IMR-90 (cell line): ENCODE data around the gene IFNAR2. TPM values are rescaled to one million over a fixed set of nuclear protein-coding genes. Genes with fewer than 3 reads are reported as not detected.

ENCODE experiments used
- ATAC-seq: fragments of 200-7000 bp; cut with Tn5 transposase; 2 replicates; pipeline ENCODE4 v1.9.1; 2020; ENCODE audit warnings: low read depth, mild to moderate bottlenecking, moderate library complexity
- BruUV-seq: library from RNA; stranded (reverse); fragments of 400-500 nt; replicated peaks from 2 replicates; lab custom pipeline; 2021; lab: Mats Ljungman, UMichigan
- CTCF ChIA-PET: fragments of 300-600 bp; formaldehyde crosslinking; extraction: SDS; loops from one replicate; lab custom pipeline; 2021; ENCODE audit warnings: antibody characterized with exemption; lab: Yijun Ruan, JAX
- POLR2A ChIA-PET: fragments of 300-600 bp; sonication (Branson Sonifier 250); formaldehyde crosslinking; loops from one replicate; lab custom pipeline; 2022; ENCODE audit warnings: antibody characterized with exemption; ENCODE audit not compliant: unreplicated experiment; lab: Charles Lee
- DNase-seq: peaks from one replicate; pipeline ENCODE4 v3.0.0; 2013
- H2AFZ ChIP-seq: replicated peaks from 2 replicates; pipeline ENCODE3; 2013; ENCODE audit warnings: low read length, mild to moderate bottlenecking; ENCODE audit not compliant: poor library complexity
- H2AK5ac ChIP-seq: 2 replicates; pipeline ENCODE4 v1.6.1; 2013; ENCODE audit warnings: low read depth, low read length, inconsistent platforms
- H2AK9ac ChIP-seq: replicated peaks from 2 replicates; pipeline ENCODE3; 2013; ENCODE audit warnings: mild to moderate bottlenecking, low read depth, low read length, moderate library complexity; ENCODE audit not compliant: poor library complexity
- H2BK120ac ChIP-seq: 2 replicates; pipeline ENCODE4 v1.6.1; 2013; ENCODE audit warnings: low read depth, low read length, inconsistent platforms
- H2BK15ac ChIP-seq: 3 replicates; pipeline ENCODE4 v1.6.1; 2013; ENCODE audit warnings: low read depth, low read length, inconsistent platforms
- H2BK20ac ChIP-seq: 2 replicates; pipeline ENCODE4 v1.6.1; 2013; ENCODE audit warnings: low read depth, mild to moderate bottlenecking, inconsistent platforms, low read length, moderate library complexity
- H2BK5ac ChIP-seq: 2 replicates; pipeline ENCODE4 v1.6.1; 2013; ENCODE audit warnings: mild to moderate bottlenecking, low read depth, low read length, inconsistent platforms; ENCODE audit not compliant: poor library complexity, severe bottlenecking
- H3K14ac ChIP-seq: replicated peaks from 2 replicates; pipeline ENCODE4 v1.6.1; 2013; ENCODE audit warnings: low read depth, low read length, inconsistent platforms
- H3K18ac ChIP-seq: 2 replicates; pipeline ENCODE4 v1.6.1; 2013; ENCODE audit warnings: low read depth, low read length, control low read depth
- H3K23ac ChIP-seq: 2 replicates; pipeline ENCODE4 v1.6.1; 2013; ENCODE audit warnings: low read depth, low read length, inconsistent platforms
- H3K27ac ChIP-seq: 2 replicates; pipeline ENCODE4 v1.5.1; 2013; ENCODE audit warnings: mild to moderate bottlenecking, control low read depth, low read length; ENCODE audit not compliant: insufficient read depth
- H3K27me3 ChIP-seq: 2 replicates; pipeline ENCODE4 v1.6.1; 2013; ENCODE audit warnings: low read length; ENCODE audit not compliant: control insufficient read depth, insufficient read depth
- H3K36me3 ChIP-seq: 2 replicates; pipeline ENCODE4 v1.6.1; 2013; ENCODE audit warnings: low read length, mixed read lengths; ENCODE audit not compliant: control insufficient read depth, insufficient read depth
- H3K4ac ChIP-seq: 2 replicates; pipeline ENCODE4 v1.6.1; 2013; ENCODE audit warnings: low read depth, low read length, inconsistent platforms
- H3K4me1 ChIP-seq: 2 replicates; pipeline ENCODE4 v1.6.1; 2013; ENCODE audit warnings: low read length, mixed read lengths; ENCODE audit not compliant: control insufficient read depth, insufficient read depth
- H3K4me2 ChIP-seq: 2 replicates; pipeline ENCODE4 v1.6.1; 2013; ENCODE audit warnings: low read depth, mild to moderate bottlenecking, control low read depth, low read length, moderate library complexity
- H3K4me3 ChIP-seq: 2 replicates; pipeline ENCODE4 v1.5.1; 2013; ENCODE audit warnings: low read depth, mild to moderate bottlenecking, control low read depth, low read length, moderate library complexity; ENCODE audit not compliant: insufficient read depth
- H3K56ac ChIP-seq: 2 replicates; pipeline ENCODE4 v1.6.1; 2013; ENCODE audit warnings: low read length, inconsistent platforms; ENCODE audit not compliant: insufficient read depth; ENCODE audit errors: extremely low read depth
- H3K79me1 ChIP-seq, 2 experiments: 2 replicates each; pipeline ENCODE4 v1.6.1; 2013; ENCODE audit warnings: low read length in 2 of 2, inconsistent platforms in 1 of 2, low read depth in 1 of 2
- H3K9ac ChIP-seq: 2 replicates; pipeline ENCODE4 v1.6.1; 2013; ENCODE audit warnings: low read depth, low read length, control low read depth
- H3K9me1 ChIP-seq: 2 replicates; pipeline ENCODE4 v1.6.1; 2013; ENCODE audit warnings: low read length, inconsistent platforms; ENCODE audit not compliant: insufficient read depth
- H3K9me3 ChIP-seq: 2 replicates; pipeline ENCODE4 v1.6.1; 2013; ENCODE audit warnings: low read length; ENCODE audit not compliant: control insufficient read depth, insufficient read depth
- H4K20me1 ChIP-seq: 2 replicates; pipeline ENCODE4 v1.6.1; 2013; ENCODE audit warnings: low read length, inconsistent platforms; ENCODE audit not compliant: insufficient read depth
- H4K5ac ChIP-seq: 2 replicates; pipeline ENCODE4 v1.6.1; 2013; ENCODE audit warnings: mild to moderate bottlenecking, low read depth, low read length, control low read depth
- H4K8ac ChIP-seq, 2 experiments: 2 replicates each; pipeline ENCODE4 v1.6.1; 2013; ENCODE audit warnings: low read depth in 2 of 2, low read length in 2 of 2, control low read depth in 1 of 2, inconsistent platforms in 1 of 2
- H4K91ac ChIP-seq: 2 replicates; pipeline ENCODE4 v1.6.1; 2013; ENCODE audit warnings: low read depth, low read length, inconsistent platforms; ENCODE audit not compliant: insufficient read depth
- MAFK ChIP-seq: IDR thresholded peaks from 2 replicates; pipeline ENCODE4 v1.6.1; 2012; ENCODE audit warnings: low read depth, low read length, improper control_type of control experiment
- NFE2L2 ChIP-seq: fragments of 150-350 bp; IDR thresholded peaks from 2 replicates; pipeline ENCODE4 v1.6.1; 2016; ENCODE audit warnings: low read depth, mild to moderate bottlenecking, low read length
- POLR2A ChIP-seq: IDR thresholded peaks from 2 replicates; pipeline ENCODE4 v1.6.1; 2012; ENCODE audit warnings: mild to moderate bottlenecking, low read depth, low read length
- RCOR1 ChIP-seq: IDR thresholded peaks from 2 replicates; pipeline ENCODE4 v1.6.1; 2012; ENCODE audit warnings: mild to moderate bottlenecking, low read length, improper control_type of control experiment; ENCODE audit not compliant: insufficient replicate concordance
- USF2 ChIP-seq: fragments of 150-350 bp; IDR thresholded peaks from 2 replicates; pipeline ENCODE4 v1.6.1; 2017; ENCODE audit warnings: mild to moderate bottlenecking, antibody characterized with exemption, low read length, low read depth
- WGBS, 2 experiments: methylation state at CpG; one replicate each; pipeline versions ENCODE4 v1.1.5 to v1.1.7; 2013; ENCODE audit warnings: missing lambda C conversion rate in 2 of 2; ENCODE audit not compliant: insufficient read length in 1 of 2; ENCODE audit errors: extremely low coverage in 2 of 2; 5-methylcytosine and 5-hydroxymethylcytosine counted together
- dilution Hi-C: fragments of 300-500 bp; cut with HindIII; formaldehyde crosslinking; loops from one replicate; pipeline ENCODE4 v1.14.3; 2018; ENCODE audit warnings: low sequenced_read_pairs; ENCODE audit not compliant: unreplicated experiment
- in situ Hi-C: fragments of 300-500 bp; cut with MboI; formaldehyde crosslinking; loops from 3 replicates; pipeline ENCODE4 v1.14.3; 2019; ENCODE audit warnings: low sequenced_read_pairs, inconsistent platforms, mixed read lengths
- intact Hi-C: fragments of 100-400 bp; cut with micrococcal nuclease; formaldehyde crosslinking; loops from 2 replicates; pipeline ENCODE4 v1.10.0; 2022
- polyA plus RNA-seq, 3 experiments: library from polyadenylated mRNA; depleted of rRNA; stranded (reverse); fragments of >200 nt; gene quantifications; 2 replicates each; pipeline ENCODE4 v1.2.3, GENCODE V29; 2012; ENCODE audit warnings: low replicate concordance in 1 of 3
- total RNA-seq: library from RNA; depleted of rRNA; stranded (reverse); fragments of >200 nt; gene quantifications from 2 replicates; pipeline ENCODE4 v1.2.3, GENCODE V29; 2012

IFNAR2 gene
- total and polyA plus RNA-seq, 2 of the 4 experiments (the other 2 are of a cell fraction) = 6.3 to 13.9 TPM

- H3K14ac ChIP-seq = no peak overlapping the region
- no peak overlapping the region for H3K4ac ChIP-seq
- H3K9me3 ChIP-seq = no peaks in the 10 kb centered on the region
- no peak overlapping the region for H3K27ac ChIP-seq
- H2AK5ac ChIP-seq = no peak overlapping the region
- no peak overlapping the region for H4K91ac ChIP-seq
- dilution Hi-C loops (no loop called here), intact Hi-C loops (no loop called here), in situ Hi-C loops (no loop called here)
- no peak overlapping the region for H2AFZ ChIP-seq
- peak overlapping the region; percentile 19 for H2AK9ac ChIP-seq
- H3K36me3 ChIP-seq = peaks cover 29% of the 10 kb centered on the region
- no peak overlapping the region for H2BK15ac ChIP-seq
- peaks cover 0 to 2% of the 10 kb centered on the region in 2 experiments; a peak in 2 of 4 replicates for H3K79me1 ChIP-seq
- no peak overlapping the region for H3K4me2 ChIP-seq
- ATAC-seq = no peak
- no peak overlapping the region for H3K23ac ChIP-seq
- H2BK20ac ChIP-seq = no peak overlapping the region
- no peak overlapping the region for H3K56ac ChIP-seq
- H3K27me3 ChIP-seq = no peaks in the 10 kb centered on the region
- DNase-seq = no peak
- no peak overlapping the region for H4K8ac ChIP-seq
- H3K18ac ChIP-seq = no peak overlapping the region
- CTCF ChIA-PET = no interaction called here
- H3K9me1 ChIP-seq = 0 out of 2 replicates have a peak, but pooled peaks cover 4% of the 10 kb centered on the region
- POLR2A ChIA-PET = no interaction called here
- no peak for TF ChIP-seq USF2
- TF ChIP-seq RCOR1 = no peak
- no peak for TF ChIP-seq MAFK
- TF ChIP-seq NFE2L2 = no peak
- TF ChIP-seq POLR2A = no peak
- H3K4me1 ChIP-seq = no peaks in the 10 kb centered on the region
- no peak overlapping the region for H3K9ac ChIP-seq
- no peak overlapping the region for H3K4me3 ChIP-seq
- no peaks in the 10 kb centered on the region for H4K20me1 ChIP-seq
- no peak overlapping the region for H2BK5ac ChIP-seq
- no TSS peak for BruUV-seq
- H2BK120ac ChIP-seq = no peak overlapping the region
- H4K5ac ChIP-seq = no peak overlapping the region
- WGBS, 2 experiments = 80 to 100% methylated on average over 1 of the region's 6 CpGs
Observed at GRCh38 chr21:33244082-33244778, 14.5 kb downstream of the IFNAR2 start.
